Measurements from ENCODE around the gene SERPINI1. TPM values are rescaled to one million over a fixed set of nuclear protein-coding genes. Genes with fewer than 3 reads are reported as not detected.

SERPINI1 gene
- total and polyA plus RNA-seq, 2 of the 8 experiments (the other 6 are each of a cell fraction or from before 2014, with no cell fraction given), result 5.3 to 9.9 TPM

GRCh38 chr3:167710552-167710951 lies 25.0 kb upstream of the SERPINI1 start:
- peaks cover 2 to 26% (median 8%) of the 10 kb centered on the region in 4 experiments; a peak in 7 of 8 replicates for H3K36me3 ChIP-seq (ENCODE audit: control insufficient read depth in 2 of 4, insufficient read depth in 4 of 4, low read length in 3 of 4)
- H3K4me1 ChIP-seq (replicated peaks in 1 of 4; ENCODE audit: control insufficient read depth in 3 of 4, insufficient read depth in 4 of 4, low read length in 3 of 4), result no peaks in the 10 kb centered on the region
- CTCF ChIA-PET (ENCODE audit: partially characterized antibody), result interaction anchor here (0.8 to 2.3 kb wide), 4 partner anchors 25 to 302 kb away, joined by 3 to 5 read pairs (median 4); partner anchors contain the start of gene SERPINI1
- DNase-seq (ENCODE audit: low read depth in 1 of 2, low spot score in 2 of 2) (no peak), FAIRE-seq (no peak)
- no peak overlapping the region for H4K5ac ChIP-seq (ENCODE audit: insufficient read length, low read depth, low read length)
- no peak overlapping the region for H2BK120ac ChIP-seq (replicated peaks; ENCODE audit: low read depth, low read length)
- H3K18ac ChIP-seq (ENCODE audit: extremely low read depth, low read length), result no peak overlapping the region; the same call in 1 of the 2 replicates
- H3K23me2 ChIP-seq (ENCODE audit: low read depth, low read length), result no peaks in the 10 kb centered on the region
- H2BK5ac ChIP-seq (ENCODE audit: low read depth, low read length), result no peak overlapping the region; the same call in 1 of the 2 replicates
- H3K79me2 ChIP-seq (ENCODE audit: control insufficient read depth in 1 of 2, insufficient read depth in 2 of 2, low read length in 2 of 2), result peaks cover 0 to 87% of the 10 kb centered on the region in 2 experiments; a peak in 3 of 4 replicates
- no peak overlapping the region for H2BK20ac ChIP-seq (ENCODE audit: low read length)
- H3K4ac ChIP-seq (replicated peaks; ENCODE audit: insufficient read length, low read depth, low read length), result no peak overlapping the region
- H4K20me1 ChIP-seq (replicated peaks in 1 of 2; ENCODE audit: control insufficient read depth in 1 of 2, insufficient read depth in 2 of 2, low read length in 2 of 2), result peaks cover 0 to 2% of the 10 kb centered on the region in 2 experiments
- no peak overlapping the region for H3K27ac ChIP-seq (ENCODE audit: low read depth, low read length)
- no peak overlapping the region for H3K4me3 ChIP-seq (ENCODE audit: extremely low read depth in 1 of 4, insufficient read depth in 2 of 4, low read depth in 3 of 4, low read length in 4 of 4)
- H3K27me3 ChIP-seq (replicated peaks in 1 of 4; ENCODE audit: control insufficient read depth in 3 of 4, extremely low read depth in 1 of 4, insufficient read depth in 3 of 4, low read length in 3 of 4), result no peaks in the 10 kb centered on the region
- no peak overlapping the region for H2BK15ac ChIP-seq (ENCODE audit: low read length)
- no peak overlapping the region for H3K56ac ChIP-seq (replicated peaks; ENCODE audit: insufficient read length, low read depth, low read length)
- POLR2A ChIA-PET (ENCODE audit: partially characterized antibody), result no interaction called here
- no peak overlapping the region for H3K9ac ChIP-seq (replicated peaks in 1 of 4; ENCODE audit: extremely low read depth in 1 of 4, low read depth in 3 of 4, low read length in 3 of 4)
- H4K91ac ChIP-seq (replicated peaks; ENCODE audit: insufficient read length, low read length), result no peak overlapping the region
- peaks cover 2% of the 10 kb centered on the region for H3K79me1 ChIP-seq (ENCODE audit: low read depth, low read length)
- no peak overlapping the region for H3K23ac ChIP-seq (ENCODE audit: insufficient read length)
- TF ChIP-seq HDAC2 (IDR thresholded peaks at IDR 0.05; ENCODE audit: borderline replicate concordance in 1 of 2, low read depth in 2 of 2, low read length in 2 of 2), result no peak
- no peak overlapping the region for H3K4me2 ChIP-seq (ENCODE audit: insufficient read depth in 1 of 2, low read depth in 2 of 2, low read length in 2 of 2)
- no peaks in the 10 kb centered on the region for H3K9me3 ChIP-seq (ENCODE audit: insufficient read depth in 2 of 2, low read depth in 1 of 2, low read length in 1 of 2)
- no peak overlapping the region for H2AFZ ChIP-seq (ENCODE audit: low read length)
- no peak overlapping the region for H2BK12ac ChIP-seq (ENCODE audit: low read depth, low read length)
- H4K8ac ChIP-seq (ENCODE audit: extremely low read depth, insufficient read depth, low read length), result no peak overlapping the region
- H3K14ac ChIP-seq (ENCODE audit: insufficient read length), result no peak overlapping the region
- no peak overlapping the region for H2AK5ac ChIP-seq (ENCODE audit: low read depth, low read length)

All from H1 (cell line).